ENCODE results near the gene IFT81.
"Not testable (repeated sequence)": the region's sequence is repeated elsewhere in the genome, so short reads cannot be mapped to it uniquely, and the experiment has no call there.

IFT81 gene

DNA sequence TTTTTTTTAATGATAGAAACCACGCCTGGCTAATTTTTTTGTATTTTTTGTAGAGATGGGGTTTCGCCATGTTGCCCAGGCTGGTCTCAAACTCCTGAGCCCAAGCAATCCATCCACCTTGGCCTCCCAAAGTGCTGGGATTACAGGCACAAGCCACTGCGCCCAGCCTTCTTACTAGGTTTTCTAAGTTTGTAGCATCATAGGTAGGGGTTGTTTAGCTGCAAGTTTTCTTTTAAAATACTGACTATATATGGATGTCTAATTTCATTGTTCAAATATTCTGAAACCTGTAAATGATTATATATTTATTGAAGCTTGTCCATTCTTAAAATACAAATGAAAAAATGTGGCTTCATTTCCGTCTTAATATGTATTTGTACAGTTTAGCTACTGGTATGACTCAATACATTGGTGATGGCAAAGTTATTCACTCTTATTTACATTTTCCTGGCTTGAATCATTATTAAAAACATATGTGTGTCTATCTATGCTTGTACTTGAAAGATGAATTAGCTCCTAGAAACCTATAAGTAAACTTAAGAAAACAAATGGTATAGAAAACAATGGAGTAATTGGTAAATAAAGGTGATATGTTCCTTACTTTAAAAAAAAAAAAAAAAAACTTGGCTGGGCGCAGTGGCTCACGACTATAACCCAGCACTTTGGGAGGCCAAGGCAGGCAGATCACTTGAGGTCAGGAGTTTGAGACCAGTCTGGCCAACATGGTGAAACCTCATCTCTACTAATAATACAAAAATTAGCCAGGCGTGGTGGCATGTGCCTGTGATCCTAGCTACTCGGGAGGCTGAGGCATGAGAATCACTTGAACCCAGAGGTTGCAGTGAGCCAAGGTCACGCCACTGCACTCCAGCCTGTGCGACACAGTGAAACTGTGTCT, 87.7 kb downstream of the IFT81 start:
- DNase-seq: not testable (repeated sequence)

DNA sequence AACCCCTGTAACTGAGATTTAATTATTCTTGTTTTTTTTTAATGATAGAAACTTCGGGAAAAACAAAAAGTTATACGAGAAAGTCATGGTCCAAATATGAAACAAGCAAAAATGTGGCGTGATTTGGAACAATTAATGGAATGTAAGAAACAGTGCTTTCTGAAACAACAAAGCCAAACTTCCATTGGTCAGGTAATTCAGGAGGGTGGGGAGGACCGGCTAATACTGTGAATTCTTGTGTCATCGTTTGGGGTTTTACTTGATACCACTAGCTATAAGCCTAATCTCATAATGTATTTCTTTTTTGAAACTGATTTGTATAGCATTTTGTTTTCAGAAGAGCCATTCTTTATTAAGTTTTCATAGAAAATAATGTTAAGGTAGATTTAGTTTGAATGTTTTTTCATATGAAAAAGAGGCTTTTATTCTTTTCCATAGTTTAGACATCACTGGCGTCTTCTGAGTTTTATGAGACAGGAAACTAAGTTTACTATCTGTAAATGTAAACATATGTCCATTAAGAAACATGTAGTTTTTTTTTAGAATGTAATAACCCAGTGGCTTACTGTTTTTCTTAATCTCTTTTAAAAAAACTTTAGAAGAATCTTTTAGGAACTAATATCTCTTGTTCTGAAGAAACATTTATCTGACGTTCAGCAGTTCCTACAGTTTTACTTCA, 94.0 kb downstream of the IFT81 start:
- DNase-seq: no peak

GRCh38 chr12:110222027-110222426, 97.9 kb downstream of the IFT81 start:
- no peak for DNase-seq

GRCh38 chr12:110222433-110222832, 98.3 kb downstream of the IFT81 start:
- DNase-seq: no peak

GRCh38 chr12:110223777-110224378, 99.7 kb downstream of the IFT81 start:
- no peak for DNase-seq

DNA sequence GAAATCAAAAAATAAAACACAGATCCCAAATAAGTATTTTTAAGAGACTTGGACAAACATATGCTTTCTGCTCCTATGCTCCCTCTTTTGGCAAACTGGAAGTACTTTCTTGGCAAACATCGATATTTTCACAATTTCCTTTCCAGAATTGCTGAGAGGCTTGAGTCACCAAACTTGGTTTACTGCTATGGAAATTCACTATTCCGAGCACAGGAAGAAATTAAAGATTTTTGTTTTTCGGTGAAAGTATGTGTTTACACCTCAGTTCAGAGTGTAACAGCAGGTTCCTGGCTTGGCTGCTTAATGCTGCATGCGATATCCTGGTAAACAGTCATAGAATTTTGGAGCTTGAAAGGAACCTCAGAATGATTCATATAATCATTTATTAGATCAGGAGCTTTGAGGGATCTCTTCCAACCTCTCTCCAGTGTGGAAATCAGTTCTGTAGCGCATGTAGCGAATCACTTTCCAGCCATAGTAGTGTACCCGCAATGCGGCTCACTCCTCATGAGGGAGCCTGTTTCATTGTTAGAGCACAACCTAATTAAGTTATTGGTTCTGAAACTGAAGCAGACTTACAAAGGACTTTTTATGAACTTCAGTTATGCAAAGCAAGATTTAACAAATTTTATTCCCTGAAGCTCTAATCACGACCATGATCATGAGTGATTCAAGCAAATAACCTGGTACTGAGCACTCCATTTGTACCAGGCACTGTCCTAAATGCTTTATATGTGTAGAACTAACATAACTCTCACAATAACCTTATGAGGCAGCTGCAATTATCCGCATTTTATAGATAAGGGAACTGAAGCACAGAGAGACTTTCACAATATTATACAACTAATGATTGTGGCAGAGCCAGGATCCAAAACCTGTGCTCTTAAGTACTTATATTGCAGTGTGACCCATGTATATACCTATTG, 100.5 kb downstream of the IFT81 start:
- DNase-seq: peak; percentile 29

GRCh38 chr12:110227138-110227537, 103.0 kb downstream of the IFT81 start:
- no peak for DNase-seq

DNA sequence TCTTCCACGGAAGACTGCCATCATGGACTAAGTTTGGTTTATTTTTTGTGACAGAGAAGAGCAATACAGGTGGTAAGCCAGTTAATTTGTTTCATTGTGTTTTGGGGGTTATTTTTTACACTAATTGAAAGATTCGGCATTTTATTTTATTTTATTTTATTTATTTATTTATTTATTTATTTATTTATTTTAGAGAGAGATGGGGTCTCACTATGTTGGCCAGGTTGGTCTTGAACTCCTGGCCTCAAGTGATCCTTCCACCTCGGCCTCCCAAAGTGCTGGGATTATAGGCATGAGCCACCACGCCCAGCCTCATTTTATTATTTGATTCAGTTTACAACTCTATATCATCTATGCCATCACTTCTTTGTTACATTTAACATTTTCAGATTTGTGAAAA, 104.2 kb downstream of the IFT81 start:
- not testable (repeated sequence) for DNase-seq

GRCh38 chr12:110228756-110229155, 104.6 kb downstream of the IFT81 start:
- DNase-seq: no peak

DNA sequence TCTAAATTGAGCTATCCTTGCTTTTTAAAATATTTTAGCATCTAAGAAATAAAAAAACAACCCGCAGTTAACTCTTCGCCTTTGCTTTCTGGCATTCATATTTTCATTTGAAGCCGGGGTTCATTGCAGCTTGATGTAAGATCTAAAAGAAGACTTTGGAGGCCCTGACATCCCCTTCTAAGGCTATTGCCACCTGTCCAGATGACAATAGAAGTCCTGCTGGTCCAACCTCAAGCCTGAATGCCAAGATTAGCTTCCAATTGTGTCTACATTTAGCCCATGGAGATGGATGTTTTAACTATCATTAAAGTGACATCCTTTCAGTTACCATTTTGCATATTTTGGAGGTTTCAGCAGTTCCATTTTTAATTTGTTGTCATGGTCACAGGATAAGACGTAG, 105.3 kb downstream of the IFT81 start:
- no peak for DNase-seq

- DNase-seq: no peak
Observed at GRCh38 chr12:110230655-110231054, 106.5 kb downstream of the IFT81 start.

GRCh38 chr12:110233212-110233903, 109.2 kb downstream of the IFT81 start:
- DNase-seq: no peak

DNA sequence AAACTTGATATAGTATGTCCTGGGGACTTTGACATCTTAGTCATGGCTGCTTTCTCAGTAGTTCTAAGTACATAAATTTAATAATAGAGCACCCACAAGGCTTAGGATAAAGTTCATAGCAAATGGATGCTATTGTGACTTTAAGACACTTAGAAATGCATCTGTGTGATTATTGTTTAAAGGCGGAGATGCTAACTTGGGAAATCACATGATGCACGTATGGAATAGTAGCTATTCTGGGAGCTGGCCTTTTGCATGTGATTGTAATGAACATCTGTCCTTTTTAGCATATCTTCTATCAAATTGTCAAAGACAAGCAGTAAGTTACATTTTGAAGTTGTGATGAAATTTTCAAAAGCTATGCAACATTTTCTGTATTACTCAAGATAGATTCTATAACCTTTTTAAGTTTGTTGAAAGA, 110.2 kb downstream of the IFT81 start:
- DNase-seq: peak; percentile 49

DNA sequence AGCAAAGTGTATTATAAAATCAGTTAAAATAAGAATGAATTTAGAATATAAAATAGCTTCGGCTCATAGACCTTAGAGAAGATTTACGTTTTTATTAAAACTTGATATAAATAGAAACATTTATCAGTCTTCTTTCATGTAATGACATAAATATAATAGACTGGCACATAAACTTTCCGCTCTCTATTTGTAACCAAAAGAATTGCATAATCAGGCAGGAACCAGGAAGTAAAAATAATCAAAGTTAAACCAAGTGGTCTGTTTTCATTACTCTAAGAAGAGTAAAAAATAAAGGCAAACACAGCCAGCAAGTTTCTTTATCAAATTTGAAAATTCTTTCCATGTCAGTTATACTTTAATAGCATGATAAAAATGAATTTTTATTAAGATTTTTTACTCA, 110.6 kb downstream of the IFT81 start:
- peak; percentile 49 for DNase-seq

GRCh38 chr12:110235383-110235782, 111.2 kb downstream of the IFT81 start:
- DNase-seq: no peak

GRCh38 chr12:110243227-110243626, 119.1 kb downstream of the IFT81 start:
- DNase-seq: no peak

GRCh38 chr12:110244372-110244771, 120.2 kb downstream of the IFT81 start:
- no peak for DNase-seq

GRCh38 chr12:110244829-110245228, 120.7 kb downstream of the IFT81 start:
- no peak for DNase-seq

DNA sequence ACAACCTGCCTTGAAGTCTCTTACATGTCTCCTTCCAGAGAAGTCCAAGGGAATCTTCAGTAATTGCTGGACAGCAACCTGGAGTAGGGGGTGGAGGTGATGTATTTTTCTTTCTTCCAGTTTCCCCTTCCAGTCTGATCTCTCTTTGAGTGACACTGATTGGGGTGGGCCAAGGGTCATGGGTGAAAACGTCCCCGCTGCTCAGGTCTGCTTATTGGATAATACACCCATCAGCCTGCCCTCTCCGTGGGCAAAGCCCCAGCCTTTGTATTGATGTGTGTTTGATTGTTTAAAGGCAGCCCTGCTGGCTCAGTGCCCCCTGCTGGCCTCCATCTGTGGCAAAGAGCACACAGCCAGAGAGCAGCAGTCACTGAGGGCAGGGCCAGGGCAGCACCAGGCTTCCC, 121.2 kb downstream of the IFT81 start:
- no peak for DNase-seq

GRCh38 chr12:110246636-110247339, 122.6 kb downstream of the IFT81 start:
- DNase-seq: no peak

GRCh38 chr12:110247340-110248095, 123.4 kb downstream of the IFT81 start:
- no peak for DNase-seq

Measured in GF-D8 (cell line).